ENCODE data around the gene HMG20A.

HMG20A gene

GRCh38 chr15:77516076-77516475 is 95.4 kb downstream of the HMG20A start:
- Histone ChIP-seq H3K36me3 (ENCODE audit: insufficient read depth, low read length) (no peaks in the 10 kb centered on the region), H3K27me3 (ENCODE audit: insufficient read depth, low read length, poor library complexity, severe bottlenecking) (no peaks in the 10 kb centered on the region), H3K4me2 (ENCODE audit: low read depth, low read length, poor library complexity, severe bottlenecking) (no peak overlapping the region), H3K79me2 (ENCODE audit: insufficient read depth, low read length) (no peaks in the 10 kb centered on the region), H4K20me1 (ENCODE audit: insufficient read depth, low read length, poor library complexity, severe bottlenecking) (no peaks in the 10 kb centered on the region), H3K4me1 (ENCODE audit: insufficient read depth, low read length, poor library complexity, severe bottlenecking) (no peaks in the 10 kb centered on the region), H3K9me2 (replicated peaks; ENCODE audit: low read depth, low read length) (no peaks in the 10 kb centered on the region), H3K9me3 (ENCODE audit: insufficient read depth, low read depth, low read length) (no peaks in the 10 kb centered on the region), H3K9ac (ENCODE audit: low read depth, low read length, poor library complexity, severe bottlenecking) (no peak overlapping the region), H2AFZ (ENCODE audit: low read length) (no peak overlapping the region), H3K4me3 (ENCODE audit: low read length, poor library complexity, severe bottlenecking) (no peak overlapping the region), H3F3A (ENCODE audit: low read depth) (no peaks in the 10 kb centered on the region)
- TF ChIP-seq CTCF (conservative IDR thresholded peaks at IDR 0.05; ENCODE audit: low read length) = no peak
- TF ChIP-seq EZH2phosphoT487 (IDR thresholded peaks at IDR 0.05; ENCODE audit: borderline replicate concordance) = no peak

GRCh38 chr15:77516786-77517185 is 96.1 kb downstream of the HMG20A start:
- Histone ChIP-seq H3K4me2 (ENCODE audit: low read depth, low read length, poor library complexity, severe bottlenecking) (no peak overlapping the region), H3K9me3 (ENCODE audit: insufficient read depth, low read depth, low read length) (no peaks in the 10 kb centered on the region), H3K9me2 (replicated peaks; ENCODE audit: low read depth, low read length) (no peaks in the 10 kb centered on the region), H3K4me1 (ENCODE audit: insufficient read depth, low read length, poor library complexity, severe bottlenecking) (no peaks in the 10 kb centered on the region), H3K4me3 (ENCODE audit: low read length, poor library complexity, severe bottlenecking) (no peak overlapping the region), H3K79me2 (ENCODE audit: insufficient read depth, low read length) (no peaks in the 10 kb centered on the region), H2AFZ (ENCODE audit: low read length) (no peak overlapping the region), H3K9ac (ENCODE audit: low read depth, low read length, poor library complexity, severe bottlenecking) (no peak overlapping the region), H3K36me3 (ENCODE audit: insufficient read depth, low read length) (no peaks in the 10 kb centered on the region), H3K27me3 (ENCODE audit: insufficient read depth, low read length, poor library complexity, severe bottlenecking) (no peaks in the 10 kb centered on the region), H3F3A (ENCODE audit: low read depth) (no peaks in the 10 kb centered on the region), H4K20me1 (ENCODE audit: insufficient read depth, low read length, poor library complexity, severe bottlenecking) (no peaks in the 10 kb centered on the region)
- TF ChIP-seq EZH2phosphoT487 (IDR thresholded peaks at IDR 0.05; ENCODE audit: borderline replicate concordance) (no peak), CTCF (conservative IDR thresholded peaks at IDR 0.05; ENCODE audit: low read length) (no peak)

GRCh38 chr15:77517579-77517978 is 96.9 kb downstream of the HMG20A start:
- H3F3A ChIP-seq (ENCODE audit: low read depth) = no peaks in the 10 kb centered on the region
- no peaks in the 10 kb centered on the region for H4K20me1 ChIP-seq (ENCODE audit: insufficient read depth, low read length, poor library complexity, severe bottlenecking)
- TF ChIP-seq CTCF (conservative IDR thresholded peaks at IDR 0.05; ENCODE audit: low read length) (no peak), EZH2phosphoT487 (IDR thresholded peaks at IDR 0.05; ENCODE audit: borderline replicate concordance) (no peak)
- no peaks in the 10 kb centered on the region for H3K4me1 ChIP-seq (ENCODE audit: insufficient read depth, low read length, poor library complexity, severe bottlenecking)
- H3K9me3 ChIP-seq (ENCODE audit: insufficient read depth, low read depth, low read length) = no peaks in the 10 kb centered on the region
- H3K36me3 ChIP-seq (ENCODE audit: insufficient read depth, low read length) = no peaks in the 10 kb centered on the region
- H3K9me2 ChIP-seq (replicated peaks; ENCODE audit: low read depth, low read length) = no peaks in the 10 kb centered on the region
- H3K4me2 ChIP-seq (ENCODE audit: low read depth, low read length, poor library complexity, severe bottlenecking) = no peak overlapping the region
- no peak overlapping the region for H3K4me3 ChIP-seq (ENCODE audit: low read length, poor library complexity, severe bottlenecking)
- no peak overlapping the region for H3K9ac ChIP-seq (ENCODE audit: low read depth, low read length, poor library complexity, severe bottlenecking)
- no peaks in the 10 kb centered on the region for H3K79me2 ChIP-seq (ENCODE audit: insufficient read depth, low read length)
- H2AFZ ChIP-seq (ENCODE audit: low read length) = no peak overlapping the region
- no peaks in the 10 kb centered on the region for H3K27me3 ChIP-seq (ENCODE audit: insufficient read depth, low read length, poor library complexity, severe bottlenecking)
